IMR-90 (cell line): ENCODE data around the gene RER1. TPM values are rescaled to one million over a fixed set of nuclear protein-coding genes. Genes with fewer than 3 reads are reported as not detected.

Source experiments
- ATAC-seq: fragments of 200-7000 bp; cut with Tn5 transposase; 2 replicates; pipeline ENCODE4 v1.9.1; 2020; ENCODE audit warnings: low read depth, mild to moderate bottlenecking, moderate library complexity
- BruUV-seq: library from RNA; stranded (reverse); fragments of 400-500 nt; replicated peaks from 2 replicates; lab custom pipeline; 2021; lab: Mats Ljungman, UMichigan
- CTCF ChIA-PET: fragments of 300-600 bp; formaldehyde crosslinking; extraction: SDS; loops from one replicate; lab custom pipeline; 2021; ENCODE audit warnings: antibody characterized with exemption; lab: Yijun Ruan, JAX
- POLR2A ChIA-PET: fragments of 300-600 bp; sonication (Branson Sonifier 250); formaldehyde crosslinking; loops from one replicate; lab custom pipeline; 2022; ENCODE audit warnings: antibody characterized with exemption; ENCODE audit not compliant: unreplicated experiment; lab: Charles Lee
- DNase-seq: peaks from one replicate; pipeline ENCODE4 v3.0.0; 2013
- H2AFZ ChIP-seq: replicated peaks from 2 replicates; pipeline ENCODE3; 2013; ENCODE audit warnings: low read length, mild to moderate bottlenecking; ENCODE audit not compliant: poor library complexity
- H2AK5ac ChIP-seq: 2 replicates; pipeline ENCODE4 v1.6.1; 2013; ENCODE audit warnings: low read depth, low read length, inconsistent platforms
- H2AK9ac ChIP-seq: replicated peaks from 2 replicates; pipeline ENCODE3; 2013; ENCODE audit warnings: mild to moderate bottlenecking, low read depth, low read length, moderate library complexity; ENCODE audit not compliant: poor library complexity
- H2BK120ac ChIP-seq: 2 replicates; pipeline ENCODE4 v1.6.1; 2013; ENCODE audit warnings: low read depth, low read length, inconsistent platforms
- H2BK15ac ChIP-seq: 3 replicates; pipeline ENCODE4 v1.6.1; 2013; ENCODE audit warnings: low read depth, low read length, inconsistent platforms
- H2BK20ac ChIP-seq: 2 replicates; pipeline ENCODE4 v1.6.1; 2013; ENCODE audit warnings: low read depth, mild to moderate bottlenecking, inconsistent platforms, low read length, moderate library complexity
- H2BK5ac ChIP-seq: 2 replicates; pipeline ENCODE4 v1.6.1; 2013; ENCODE audit warnings: mild to moderate bottlenecking, low read depth, low read length, inconsistent platforms; ENCODE audit not compliant: poor library complexity, severe bottlenecking
- H3K14ac ChIP-seq: replicated peaks from 2 replicates; pipeline ENCODE4 v1.6.1; 2013; ENCODE audit warnings: low read depth, low read length, inconsistent platforms
- H3K18ac ChIP-seq: 2 replicates; pipeline ENCODE4 v1.6.1; 2013; ENCODE audit warnings: low read depth, low read length, control low read depth
- H3K23ac ChIP-seq: 2 replicates; pipeline ENCODE4 v1.6.1; 2013; ENCODE audit warnings: low read depth, low read length, inconsistent platforms
- H3K27ac ChIP-seq: 2 replicates; pipeline ENCODE4 v1.5.1; 2013; ENCODE audit warnings: mild to moderate bottlenecking, control low read depth, low read length; ENCODE audit not compliant: insufficient read depth
- H3K27me3 ChIP-seq: 2 replicates; pipeline ENCODE4 v1.6.1; 2013; ENCODE audit warnings: low read length; ENCODE audit not compliant: control insufficient read depth, insufficient read depth
- H3K36me3 ChIP-seq: 2 replicates; pipeline ENCODE4 v1.6.1; 2013; ENCODE audit warnings: low read length, mixed read lengths; ENCODE audit not compliant: control insufficient read depth, insufficient read depth
- H3K4ac ChIP-seq: 2 replicates; pipeline ENCODE4 v1.6.1; 2013; ENCODE audit warnings: low read depth, low read length, inconsistent platforms
- H3K4me1 ChIP-seq: 2 replicates; pipeline ENCODE4 v1.6.1; 2013; ENCODE audit warnings: low read length, mixed read lengths; ENCODE audit not compliant: control insufficient read depth, insufficient read depth
- H3K4me2 ChIP-seq: 2 replicates; pipeline ENCODE4 v1.6.1; 2013; ENCODE audit warnings: low read depth, mild to moderate bottlenecking, control low read depth, low read length, moderate library complexity
- H3K4me3 ChIP-seq: 2 replicates; pipeline ENCODE4 v1.5.1; 2013; ENCODE audit warnings: low read depth, mild to moderate bottlenecking, control low read depth, low read length, moderate library complexity; ENCODE audit not compliant: insufficient read depth
- H3K56ac ChIP-seq: 2 replicates; pipeline ENCODE4 v1.6.1; 2013; ENCODE audit warnings: low read length, inconsistent platforms; ENCODE audit not compliant: insufficient read depth; ENCODE audit errors: extremely low read depth
- H3K79me1 ChIP-seq, 2 experiments: 2 replicates each; pipeline ENCODE4 v1.6.1; 2013; ENCODE audit warnings: low read length in 2 of 2, inconsistent platforms in 1 of 2, low read depth in 1 of 2
- H3K9ac ChIP-seq: 2 replicates; pipeline ENCODE4 v1.6.1; 2013; ENCODE audit warnings: low read depth, low read length, control low read depth
- H3K9me1 ChIP-seq: 2 replicates; pipeline ENCODE4 v1.6.1; 2013; ENCODE audit warnings: low read length, inconsistent platforms; ENCODE audit not compliant: insufficient read depth
- H3K9me3 ChIP-seq: 2 replicates; pipeline ENCODE4 v1.6.1; 2013; ENCODE audit warnings: low read length; ENCODE audit not compliant: control insufficient read depth, insufficient read depth
- H4K20me1 ChIP-seq: 2 replicates; pipeline ENCODE4 v1.6.1; 2013; ENCODE audit warnings: low read length, inconsistent platforms; ENCODE audit not compliant: insufficient read depth
- H4K5ac ChIP-seq: 2 replicates; pipeline ENCODE4 v1.6.1; 2013; ENCODE audit warnings: mild to moderate bottlenecking, low read depth, low read length, control low read depth
- H4K8ac ChIP-seq, 2 experiments: 2 replicates each; pipeline ENCODE4 v1.6.1; 2013; ENCODE audit warnings: low read depth in 2 of 2, low read length in 2 of 2, control low read depth in 1 of 2, inconsistent platforms in 1 of 2
- H4K91ac ChIP-seq: 2 replicates; pipeline ENCODE4 v1.6.1; 2013; ENCODE audit warnings: low read depth, low read length, inconsistent platforms; ENCODE audit not compliant: insufficient read depth
- WGBS, 2 experiments: methylation state at CpG; one replicate each; pipeline versions ENCODE4 v1.1.5 to v1.1.7; 2013; ENCODE audit warnings: missing lambda C conversion rate in 2 of 2; ENCODE audit not compliant: insufficient read length in 1 of 2; ENCODE audit errors: extremely low coverage in 2 of 2; 5-methylcytosine and 5-hydroxymethylcytosine counted together
- dilution Hi-C: fragments of 300-500 bp; cut with HindIII; formaldehyde crosslinking; loops from one replicate; pipeline ENCODE4 v1.14.3; 2018; ENCODE audit warnings: low sequenced_read_pairs; ENCODE audit not compliant: unreplicated experiment
- in situ Hi-C: fragments of 300-500 bp; cut with MboI; formaldehyde crosslinking; loops from 3 replicates; pipeline ENCODE4 v1.14.3; 2019; ENCODE audit warnings: low sequenced_read_pairs, inconsistent platforms, mixed read lengths
- intact Hi-C: fragments of 100-400 bp; cut with micrococcal nuclease; formaldehyde crosslinking; loops from 2 replicates; pipeline ENCODE4 v1.10.0; 2022
- polyA plus RNA-seq, 3 experiments: library from polyadenylated mRNA; depleted of rRNA; stranded (reverse); fragments of >200 nt; gene quantifications; 2 replicates each; pipeline ENCODE4 v1.2.3, GENCODE V29; 2012; ENCODE audit warnings: low replicate concordance in 1 of 3
- total RNA-seq: library from RNA; depleted of rRNA; stranded (reverse); fragments of >200 nt; gene quantifications from 2 replicates; pipeline ENCODE4 v1.2.3, GENCODE V29; 2012
- TF ChIP-seq, protein P1 (sequence below): conservative IDR thresholded peaks from 2 replicates; pipeline ENCODE4 v1.5.1; 2012; ENCODE audit warnings: mild to moderate bottlenecking, low read depth, low read length, improper control_type of control experiment
- TF ChIP-seq, protein P2 (sequence below): fragments of 150-350 bp; IDR thresholded peaks from 2 replicates; pipeline ENCODE4 v1.6.1; 2016; ENCODE audit warnings: low read depth, mild to moderate bottlenecking, low read length, moderate library complexity, borderline replicate concordance

Gene RER1
- total and polyA plus RNA-seq, 2 of the 4 experiments (the other 2 are of a cell fraction): 47.1 to 240 TPM

DNA sequence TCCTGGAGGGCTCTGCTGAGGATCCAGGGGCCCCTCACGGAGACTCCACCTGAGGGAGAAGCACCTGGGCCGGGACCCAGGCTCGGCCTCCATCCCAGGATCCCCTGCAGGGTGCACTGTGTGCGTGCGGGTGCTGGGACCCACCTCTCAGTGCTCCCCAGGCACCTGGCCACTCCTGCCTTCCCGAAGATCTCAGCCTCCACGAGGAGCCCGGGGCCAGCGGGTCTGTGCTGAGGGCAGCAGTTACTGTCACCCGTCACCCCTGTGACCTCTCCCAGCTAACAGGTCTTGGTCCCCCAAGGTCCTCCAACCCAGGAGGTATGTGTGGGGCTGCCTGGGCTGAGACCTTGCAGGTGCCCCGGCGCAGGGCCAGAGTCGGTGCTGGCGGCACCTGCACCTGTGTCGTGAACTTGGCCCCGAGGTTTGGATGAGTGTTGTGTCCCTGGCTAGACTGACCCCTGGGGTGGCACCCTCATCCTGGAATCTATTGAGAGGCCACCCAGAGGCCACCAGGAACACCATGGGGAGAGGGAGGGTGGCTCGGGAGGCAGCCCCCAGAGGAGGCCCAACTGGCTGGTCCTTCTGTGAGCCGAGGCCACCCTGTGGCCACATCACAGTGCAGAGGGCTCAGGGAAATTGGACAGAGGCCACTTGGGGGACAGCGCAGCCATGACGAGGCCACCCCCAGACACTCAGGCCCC lies 17.9 kb upstream of the RER1 start:
- Histone ChIP-seq H2AK5ac (no peak overlapping the region), H3K27me3 (no peaks in the 10 kb centered on the region), H3K56ac (no peak overlapping the region), H3K4me3 (no peak overlapping the region), H4K20me1 (no peaks in the 10 kb centered on the region; the same call in 1 of the 2 replicates), H3K27ac (no peak overlapping the region), H2AFZ (no peak overlapping the region), H3K79me1 (no peaks in the 10 kb centered on the region), H4K8ac (no peak overlapping the region), H2BK20ac (no peak overlapping the region), H3K9ac (no peak overlapping the region), H4K91ac (no peak overlapping the region), H3K4ac (no peak overlapping the region), H3K14ac (no peak overlapping the region), H4K5ac (no peak overlapping the region), H3K36me3 (no peaks in the 10 kb centered on the region), H3K9me1 (no peaks in the 10 kb centered on the region), H2BK15ac (no peak overlapping the region), H3K18ac (no peak overlapping the region), H2BK5ac (no peak overlapping the region), H3K23ac (no peak overlapping the region), H3K4me1 (no peaks in the 10 kb centered on the region), H2AK9ac (no peak overlapping the region), H3K4me2 (no peak overlapping the region), H2BK120ac (no peak overlapping the region), H3K9me3 (no peaks in the 10 kb centered on the region)
- dilution Hi-C loops: no loop called here
- intact Hi-C loops: no loop called here
- BruUV-seq: no TSS peak
- ChIA-PET POLR2A (no interaction called here), CTCF (no interaction called here)
- TF ChIP-seq, protein P1, sequence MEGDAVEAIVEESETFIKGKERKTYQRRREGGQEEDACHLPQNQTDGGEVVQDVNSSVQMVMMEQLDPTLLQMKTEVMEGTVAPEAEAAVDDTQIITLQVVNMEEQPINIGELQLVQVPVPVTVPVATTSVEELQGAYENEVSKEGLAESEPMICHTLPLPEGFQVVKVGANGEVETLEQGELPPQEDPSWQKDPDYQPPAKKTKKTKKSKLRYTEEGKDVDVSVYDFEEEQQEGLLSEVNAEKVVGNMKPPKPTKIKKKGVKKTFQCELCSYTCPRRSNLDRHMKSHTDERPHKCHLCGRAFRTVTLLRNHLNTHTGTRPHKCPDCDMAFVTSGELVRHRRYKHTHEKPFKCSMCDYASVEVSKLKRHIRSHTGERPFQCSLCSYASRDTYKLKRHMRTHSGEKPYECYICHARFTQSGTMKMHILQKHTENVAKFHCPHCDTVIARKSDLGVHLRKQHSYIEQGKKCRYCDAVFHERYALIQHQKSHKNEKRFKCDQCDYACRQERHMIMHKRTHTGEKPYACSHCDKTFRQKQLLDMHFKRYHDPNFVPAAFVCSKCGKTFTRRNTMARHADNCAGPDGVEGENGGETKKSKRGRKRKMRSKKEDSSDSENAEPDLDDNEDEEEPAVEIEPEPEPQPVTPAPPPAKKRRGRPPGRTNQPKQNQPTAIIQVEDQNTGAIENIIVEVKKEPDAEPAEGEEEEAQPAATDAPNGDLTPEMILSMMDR: 0 out of 2 replicates have a peak, but pooled peaks have one; percentile 2
- TF ChIP-seq, protein P2, sequence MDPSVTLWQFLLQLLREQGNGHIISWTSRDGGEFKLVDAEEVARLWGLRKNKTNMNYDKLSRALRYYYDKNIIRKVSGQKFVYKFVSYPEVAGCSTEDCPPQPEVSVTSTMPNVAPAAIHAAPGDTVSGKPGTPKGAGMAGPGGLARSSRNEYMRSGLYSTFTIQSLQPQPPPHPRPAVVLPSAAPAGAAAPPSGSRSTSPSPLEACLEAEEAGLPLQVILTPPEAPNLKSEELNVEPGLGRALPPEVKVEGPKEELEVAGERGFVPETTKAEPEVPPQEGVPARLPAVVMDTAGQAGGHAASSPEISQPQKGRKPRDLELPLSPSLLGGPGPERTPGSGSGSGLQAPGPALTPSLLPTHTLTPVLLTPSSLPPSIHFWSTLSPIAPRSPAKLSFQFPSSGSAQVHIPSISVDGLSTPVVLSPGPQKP: no peak
- in situ Hi-C loops: loop anchor here (5.0 to 25.0 kb wide), 2 partner anchors 181 to 411 kb away; partner anchors contain the start of gene FAAP20
- ATAC-seq (no peak), DNase-seq (no peak)
- WGBS, 2 experiments: 67% methylated on average over 4 of the region's 20 CpGs; no CpG with 5 or more reads in 1 of the 2 experiments
